ENCODE measurements around the gene LRRFIP2.
"Not testable (repeated sequence)": the region's sequence is repeated elsewhere in the genome, so short reads cannot be mapped to it uniquely, and the experiment has no call there.

Gene LRRFIP2

DNA sequence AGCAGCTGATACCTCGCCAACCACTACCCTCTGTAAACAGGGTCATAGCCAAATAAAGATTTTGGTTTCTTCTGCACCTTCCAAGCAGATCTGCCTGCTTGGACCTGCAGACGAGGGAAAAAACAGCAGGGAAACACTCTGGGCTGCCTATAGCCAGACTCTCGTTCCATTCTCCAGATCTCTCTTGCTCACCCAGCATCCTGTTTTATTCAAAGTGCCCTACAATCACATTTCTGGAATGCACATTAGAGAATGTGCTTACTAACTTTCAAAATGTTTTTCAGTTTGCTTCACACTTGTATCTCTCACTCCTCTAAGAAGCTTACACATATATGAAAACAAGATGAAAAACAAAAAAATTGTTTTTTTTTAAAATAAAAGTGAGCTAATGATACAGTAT is 109.6 kb downstream of the LRRFIP2 start:
- DNase-seq (ENCODE audit: low spot score) = no peak

DNA sequence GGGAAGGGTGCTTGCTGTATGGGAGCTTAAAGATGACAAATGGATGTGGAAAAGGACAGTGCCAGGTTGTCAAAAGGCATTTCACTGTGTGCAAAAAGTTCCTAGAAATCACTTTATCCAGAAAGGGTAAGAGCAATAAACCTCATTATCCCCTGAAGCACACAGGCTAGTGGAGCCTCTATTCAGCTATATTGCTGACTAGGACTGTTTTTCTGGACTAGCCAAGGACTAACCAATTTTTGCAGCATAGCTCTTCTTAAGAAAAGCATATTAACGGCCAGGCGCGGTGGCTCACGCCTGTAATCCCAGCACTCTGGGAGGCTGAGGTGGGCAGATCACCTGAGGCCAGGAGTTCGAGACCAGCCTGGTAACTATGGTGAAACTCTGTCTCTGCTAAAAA is 116.3 kb downstream of the LRRFIP2 start:
- no peak for DNase-seq (ENCODE audit: low spot score)

DNA sequence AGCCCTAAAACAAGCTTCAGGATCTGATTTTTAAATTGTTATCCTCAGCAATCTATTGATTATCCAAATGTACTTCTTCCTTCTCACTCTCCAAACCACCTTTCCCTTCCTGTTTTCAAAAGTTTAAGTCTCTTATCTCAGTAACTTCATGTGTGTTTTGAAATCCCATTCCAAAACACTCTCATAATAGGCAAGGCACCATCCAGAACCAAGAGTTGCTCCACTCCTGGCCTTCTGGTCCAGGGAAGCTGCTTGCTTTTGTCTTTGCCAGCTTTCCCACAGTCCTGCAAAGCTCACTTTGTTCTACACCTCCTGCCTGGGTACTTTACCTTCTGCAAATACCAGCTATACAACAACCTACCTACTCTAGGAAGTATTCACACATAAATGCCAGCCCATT is 117.6 kb downstream of the LRRFIP2 start:
- DNase-seq (ENCODE audit: low spot score) = no peak

DNA sequence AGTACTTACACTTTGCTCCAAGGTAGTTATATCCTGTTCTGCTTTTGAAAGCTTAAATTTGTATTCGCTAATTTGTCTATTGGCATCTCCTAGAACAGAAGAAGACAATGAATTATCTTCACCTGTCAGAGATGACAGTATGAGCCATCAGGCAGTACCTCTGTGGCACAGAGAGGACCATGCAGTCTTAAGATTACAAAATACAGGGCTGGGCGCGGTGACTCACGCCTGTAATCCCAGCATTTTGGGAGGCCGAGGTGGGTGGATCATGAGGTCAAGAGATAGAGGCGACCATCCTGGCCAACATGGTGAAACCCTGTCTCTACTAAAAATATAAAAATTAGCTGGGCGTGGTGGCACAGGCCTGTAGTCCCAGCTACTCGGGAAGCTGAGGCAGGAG is 119.3 kb downstream of the LRRFIP2 start:
- DNase-seq (ENCODE audit: low spot score) = not testable (repeated sequence)

DNA sequence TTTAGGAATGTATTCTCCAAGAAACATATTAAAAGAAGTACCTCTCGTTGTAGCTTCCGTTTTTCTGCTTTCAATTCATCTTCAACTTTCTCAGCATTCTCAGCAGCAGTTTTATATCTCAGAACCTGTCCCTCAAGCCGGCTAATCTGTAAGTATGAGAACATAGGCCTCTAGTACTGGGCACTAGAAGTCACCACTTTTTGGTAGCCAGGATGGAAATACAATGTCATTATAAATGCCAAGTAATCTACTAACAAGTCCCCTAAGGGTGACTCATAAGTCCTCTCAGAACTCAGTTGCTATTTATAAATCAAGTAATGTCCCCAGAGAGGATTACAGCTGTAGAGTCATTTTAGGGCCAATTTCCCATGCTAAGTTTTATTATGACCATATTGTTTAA is 120.0 kb downstream of the LRRFIP2 start:
- no peak for DNase-seq (ENCODE audit: low spot score)

DNA sequence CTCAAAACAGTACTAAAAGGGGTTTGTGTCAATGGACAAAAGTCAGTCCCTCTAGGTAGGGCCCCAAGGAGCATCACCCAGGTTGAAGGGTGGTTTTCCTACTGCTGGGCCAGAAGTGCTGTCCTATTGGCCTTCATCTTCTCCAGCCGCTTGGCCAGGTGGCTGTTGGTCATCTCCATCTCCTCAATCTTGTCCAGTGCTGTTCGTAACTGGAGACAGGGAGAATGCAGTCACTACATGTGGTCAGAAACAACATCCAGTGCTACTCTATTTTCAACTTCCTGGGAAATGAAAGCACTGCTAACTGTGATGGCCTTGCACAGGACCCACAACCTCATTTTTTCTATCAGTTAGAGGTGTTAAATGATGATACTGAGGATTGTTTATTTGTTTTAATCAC is 120.6 kb downstream of the LRRFIP2 start:
- DNase-seq (ENCODE audit: low spot score) = no peak

DNA sequence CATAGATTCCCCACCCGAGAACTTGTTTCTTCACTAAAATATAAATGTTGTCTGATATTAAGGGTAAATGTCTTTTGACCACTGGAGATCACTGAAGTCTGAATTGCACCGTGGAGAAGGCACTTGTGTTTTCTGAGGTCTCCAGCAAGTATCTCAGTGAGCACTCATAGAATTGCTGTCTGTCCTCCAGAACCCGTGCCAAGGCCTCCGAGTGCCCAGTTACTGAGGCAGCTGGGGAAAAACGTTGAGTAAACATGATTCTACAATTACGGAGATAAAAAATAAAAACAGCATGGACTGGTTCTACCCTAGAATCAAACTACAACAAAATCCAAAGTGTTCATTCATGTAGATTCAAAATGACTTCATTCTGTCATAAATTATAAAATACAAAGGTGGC is 121.0 kb downstream of the LRRFIP2 start:
- DNase-seq (ENCODE audit: low spot score) = no peak

DNA sequence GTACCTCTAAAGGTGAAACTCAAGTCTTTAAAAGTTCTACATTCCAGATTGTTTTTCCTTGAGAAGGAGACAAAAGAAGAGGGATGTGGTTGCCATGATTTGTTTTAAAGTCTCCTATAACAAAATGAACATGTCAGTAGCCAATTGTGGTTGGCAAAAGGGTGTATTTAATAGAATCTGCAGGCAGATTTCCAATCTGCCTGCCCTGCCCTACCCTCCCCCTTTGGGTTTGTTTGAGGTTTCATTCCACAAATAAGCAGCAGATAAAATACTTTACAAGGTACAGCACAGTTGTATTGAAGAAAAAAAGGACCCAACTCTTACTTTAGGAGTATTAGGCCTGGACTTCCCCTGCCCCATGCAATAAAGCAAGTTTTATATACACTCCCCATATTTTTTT is 121.5 kb downstream of the LRRFIP2 start:
- no peak for DNase-seq (ENCODE audit: low spot score)

DNA sequence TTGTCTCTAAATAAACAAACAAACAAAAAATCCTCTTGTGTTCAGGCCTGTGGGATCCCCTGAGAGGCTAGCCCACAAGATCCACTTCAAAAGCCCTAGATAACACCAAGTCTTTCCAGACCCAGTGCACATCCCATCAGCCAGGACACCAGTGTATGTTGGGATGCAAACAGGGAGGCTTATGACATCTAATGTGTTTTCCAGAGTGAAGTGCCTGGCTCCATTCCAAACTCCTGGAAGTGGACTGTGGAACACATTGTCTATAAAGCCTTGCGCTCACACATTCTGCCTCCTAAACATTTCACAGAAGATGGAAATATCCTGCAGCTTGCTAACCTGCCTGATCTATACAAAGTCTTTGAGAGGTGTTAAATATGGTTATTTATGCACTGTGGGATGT is 124.1 kb downstream of the LRRFIP2 start:
- no peak for DNase-seq (ENCODE audit: low spot score)

DNA sequence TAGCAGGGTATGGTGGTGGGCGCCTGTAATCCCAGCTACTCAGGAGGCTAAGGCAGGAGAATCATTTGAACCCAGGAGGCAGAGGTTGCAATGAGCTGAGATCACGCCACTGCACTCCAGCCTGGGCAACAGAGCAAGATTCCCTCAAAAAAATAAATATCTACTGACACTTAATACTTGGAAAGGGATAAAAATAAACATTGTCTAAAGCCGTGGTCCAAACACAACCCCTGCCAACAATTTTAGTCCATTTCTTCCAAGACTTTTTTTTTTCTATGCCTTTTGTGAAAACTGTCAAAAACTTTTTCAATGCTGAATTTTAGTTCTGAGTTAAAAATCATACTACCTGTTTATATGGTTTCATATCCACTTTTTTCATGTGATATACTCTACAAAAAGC is 131.7 kb downstream of the LRRFIP2 start:
- not testable (repeated sequence) for DNase-seq (ENCODE audit: low spot score)

DNA sequence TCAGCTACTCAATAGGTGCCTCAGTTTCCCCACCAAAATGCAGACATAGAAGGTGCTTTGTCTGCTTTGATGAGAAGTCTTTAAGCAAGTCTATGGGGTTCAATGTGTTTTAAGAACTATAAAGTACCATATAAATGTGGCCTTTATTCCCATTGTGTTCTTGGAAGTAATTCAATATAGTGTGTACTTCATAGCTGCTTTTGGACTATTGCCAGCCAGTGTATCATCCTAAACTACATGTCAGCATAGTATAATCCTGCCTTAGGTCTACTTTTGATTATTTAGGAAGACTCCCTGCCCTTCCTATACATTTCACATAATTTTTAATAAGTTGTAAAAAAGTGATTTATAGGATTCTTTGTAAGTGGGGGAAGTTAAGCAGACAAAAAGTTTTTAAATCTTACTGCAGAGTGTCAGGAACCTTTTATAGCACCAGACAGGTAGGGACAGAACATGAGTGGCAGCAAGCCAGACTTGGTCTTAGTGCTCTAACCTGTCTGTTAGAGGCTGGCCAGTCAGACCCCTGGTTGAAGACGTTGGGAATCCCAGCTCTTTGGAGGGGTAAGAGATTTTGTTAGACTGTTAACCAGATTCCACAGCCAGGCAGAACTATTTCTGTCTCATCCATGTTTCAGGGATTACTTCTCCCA is 132.7 kb downstream of the LRRFIP2 start:
- DNase-seq (ENCODE audit: low spot score) = no peak

DNA sequence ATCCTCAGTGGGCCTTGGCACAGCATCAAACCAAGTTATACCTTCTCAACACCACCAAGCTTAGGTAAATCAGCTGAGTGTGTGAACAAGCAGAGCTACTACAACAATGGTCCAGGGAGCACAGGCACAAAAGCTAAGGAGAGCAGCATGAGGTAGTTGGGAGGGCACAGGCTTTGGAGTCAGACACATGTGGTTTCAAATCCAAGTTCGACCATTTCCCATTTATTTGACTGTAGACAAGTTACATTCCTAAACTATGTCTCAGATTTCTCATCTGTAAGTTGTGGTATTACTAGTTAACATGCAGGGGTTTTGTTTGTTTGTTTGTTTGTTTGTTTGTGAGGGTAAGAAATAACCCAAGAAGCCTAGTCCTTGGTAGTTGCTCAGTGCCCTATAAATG is 134.2 kb downstream of the LRRFIP2 start:
- DNase-seq (ENCODE audit: low spot score) = no peak

DNA sequence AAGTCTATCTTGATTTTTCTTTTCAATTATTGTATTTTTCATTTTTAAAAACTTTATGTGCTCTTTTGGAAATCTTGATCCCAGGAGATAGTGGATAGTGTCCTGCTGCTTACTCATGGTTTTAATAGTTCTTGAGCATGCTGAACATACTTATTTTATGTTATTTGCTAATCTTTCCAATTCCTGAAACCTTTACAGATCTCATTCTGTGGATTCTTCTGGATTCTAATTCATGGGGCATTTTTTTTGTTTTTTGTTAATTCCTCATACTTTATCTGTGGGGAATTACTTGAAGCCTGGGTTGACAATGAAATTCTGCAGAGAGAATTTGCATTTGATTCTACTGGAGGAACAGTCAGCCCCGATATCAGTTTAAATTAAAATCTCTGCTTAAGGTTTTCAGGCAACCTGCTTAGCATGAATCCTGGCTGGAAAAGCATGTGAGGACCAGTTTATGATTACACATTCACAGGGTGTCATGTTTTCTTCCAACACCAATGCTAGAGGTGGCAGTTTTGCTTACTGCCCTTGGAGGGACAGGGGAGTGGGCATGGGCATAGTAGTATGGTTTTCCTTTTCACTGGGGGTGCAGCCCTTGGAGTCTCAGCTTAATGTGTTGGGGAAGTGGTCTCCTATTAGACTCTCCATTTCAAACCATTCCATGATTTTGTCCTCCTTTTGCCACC is 135.1 kb downstream of the LRRFIP2 start:
- no peak for DNase-seq (ENCODE audit: low spot score)

DNA sequence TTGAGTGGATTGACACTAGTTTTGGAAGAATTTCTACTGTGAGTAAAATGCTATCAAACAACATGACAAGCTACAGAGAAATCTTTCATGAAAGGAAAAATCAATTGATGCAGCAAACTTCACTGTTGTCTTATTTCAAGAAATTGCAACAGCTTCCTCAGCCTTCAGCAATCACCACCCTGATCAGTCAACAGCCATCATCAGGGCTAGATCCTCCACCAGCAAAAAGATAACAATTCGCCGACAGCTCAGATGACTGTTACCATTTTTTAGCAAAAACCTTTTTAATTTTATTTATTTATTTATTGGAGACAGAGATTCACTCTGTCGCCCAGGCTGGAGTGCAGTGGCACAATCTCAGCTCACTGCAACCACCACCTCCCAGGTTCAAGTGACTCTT is 137.0 kb downstream of the LRRFIP2 start:
- DNase-seq (ENCODE audit: low spot score) = no peak

DNA sequence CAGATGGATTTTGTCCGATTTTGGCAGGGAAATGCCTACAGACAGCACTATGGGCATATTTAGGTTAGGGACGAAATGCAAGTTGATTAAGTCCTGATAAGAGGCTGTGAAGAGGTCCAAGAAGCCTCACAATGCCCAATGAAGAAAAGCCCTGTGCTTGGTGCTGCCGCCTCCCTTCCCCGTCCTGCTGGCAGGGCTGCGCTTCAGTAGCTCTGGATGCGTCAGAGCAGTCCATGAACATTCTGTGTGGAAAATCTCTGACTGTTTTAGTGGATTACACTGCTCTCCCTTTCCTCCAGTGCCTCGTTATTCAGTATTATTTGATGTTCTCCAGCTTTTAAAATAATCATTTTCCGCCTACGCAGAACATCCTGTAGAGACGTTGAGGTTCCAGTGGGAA is 141.4 kb downstream of the LRRFIP2 start:
- DNase-seq (ENCODE audit: low spot score) = no peak

DNA sequence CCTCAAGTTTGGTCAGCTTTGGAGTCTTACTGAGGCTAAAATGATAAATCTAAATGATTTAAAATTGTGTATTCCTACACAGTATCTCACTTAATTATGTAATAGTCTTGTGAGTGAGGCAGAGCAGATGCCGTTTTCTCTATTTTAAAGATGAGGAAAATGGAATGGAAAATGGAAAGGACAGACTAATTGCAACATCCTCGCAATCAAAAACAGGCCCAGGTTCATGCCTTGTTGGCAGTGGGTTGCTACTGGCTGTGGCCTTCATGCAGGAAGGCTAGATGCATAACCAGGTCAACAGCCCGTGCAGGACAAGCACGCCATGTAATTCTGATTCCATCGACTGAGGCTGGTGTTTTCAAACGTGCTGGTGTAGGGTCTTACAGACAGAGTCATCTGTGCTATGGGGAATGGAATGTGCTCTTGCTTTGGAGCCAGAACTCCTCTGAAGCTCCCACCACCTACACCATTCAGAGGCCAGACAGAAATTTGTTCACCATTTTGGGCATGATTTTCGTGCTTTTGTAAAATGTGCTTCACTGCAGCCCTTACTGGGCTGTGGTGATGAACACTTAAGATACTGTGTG is 143.2 kb downstream of the LRRFIP2 start:
- no peak for DNase-seq (ENCODE audit: low spot score)

DNA sequence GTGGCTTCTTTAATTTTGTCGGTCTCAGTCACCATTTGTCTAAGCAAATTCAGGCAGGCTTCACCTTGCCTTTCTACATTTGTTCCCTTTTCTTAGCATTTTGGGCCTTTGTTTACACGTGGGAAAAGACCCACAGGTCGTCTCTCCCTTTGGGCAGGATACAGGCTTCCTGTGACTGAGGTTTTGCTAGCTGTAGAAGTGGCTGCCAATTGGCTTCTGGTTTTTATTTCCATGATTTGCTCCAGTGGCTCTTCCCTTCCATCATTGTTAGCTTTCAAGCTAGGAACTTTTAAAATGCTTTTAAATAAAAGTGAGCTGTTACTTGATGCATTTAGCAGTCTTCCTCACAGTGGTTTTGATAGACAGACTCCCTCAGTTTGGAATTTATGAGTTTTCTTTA is 143.8 kb downstream of the LRRFIP2 start:
- no peak for DNase-seq (ENCODE audit: low spot score)

DNA sequence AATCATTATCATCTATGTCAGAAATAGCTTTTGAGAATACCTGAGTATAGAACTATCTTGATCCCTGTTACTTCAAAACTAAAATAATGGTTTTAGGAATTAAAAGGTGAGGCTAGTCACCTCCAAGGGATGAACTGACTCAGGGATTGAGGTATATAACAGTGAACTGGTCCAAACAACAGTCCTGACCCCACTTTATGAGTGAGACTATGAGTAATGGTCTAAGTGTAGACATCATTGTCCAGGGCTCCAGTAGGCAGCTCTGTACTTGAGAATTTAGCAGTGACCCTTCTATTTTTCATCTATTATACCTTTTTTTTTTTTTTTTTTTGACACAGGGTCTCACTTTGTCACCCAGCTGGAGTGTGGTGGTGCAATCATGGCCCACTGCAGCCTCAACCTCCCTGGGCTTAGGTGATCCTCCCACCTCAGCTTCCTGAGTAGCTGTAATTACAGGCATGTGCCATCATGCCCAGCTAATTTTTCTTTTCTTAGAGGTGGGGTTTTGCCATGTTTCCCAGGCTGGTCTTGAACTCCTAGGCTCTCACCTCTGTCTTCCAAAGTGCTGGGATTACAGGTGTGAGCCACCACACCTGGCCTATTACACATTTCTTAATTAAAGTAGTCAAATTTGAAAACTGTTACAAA is 144.7 kb downstream of the LRRFIP2 start:
- DNase-seq (ENCODE audit: low spot score) = no peak

DNA sequence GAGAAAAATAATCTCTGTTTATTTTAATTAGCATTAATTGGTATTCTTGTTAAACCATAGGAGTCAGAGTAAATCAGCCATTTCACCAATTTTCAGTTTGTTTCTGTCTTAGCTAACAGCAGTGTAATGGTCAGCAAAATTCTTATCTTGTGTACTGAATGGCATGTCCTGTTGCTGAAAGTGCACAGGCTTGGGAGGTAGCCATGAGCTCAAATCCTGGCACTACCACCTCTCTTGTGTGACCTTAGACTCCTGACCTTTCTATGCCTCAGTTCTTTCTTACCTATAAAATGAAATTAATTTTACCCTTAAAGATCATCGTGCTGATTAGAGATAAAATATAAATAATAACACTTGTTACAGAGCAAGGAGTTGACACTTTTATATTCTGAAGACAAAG is 145.3 kb downstream of the LRRFIP2 start:
- no peak for DNase-seq (ENCODE audit: low spot score)

DNA sequence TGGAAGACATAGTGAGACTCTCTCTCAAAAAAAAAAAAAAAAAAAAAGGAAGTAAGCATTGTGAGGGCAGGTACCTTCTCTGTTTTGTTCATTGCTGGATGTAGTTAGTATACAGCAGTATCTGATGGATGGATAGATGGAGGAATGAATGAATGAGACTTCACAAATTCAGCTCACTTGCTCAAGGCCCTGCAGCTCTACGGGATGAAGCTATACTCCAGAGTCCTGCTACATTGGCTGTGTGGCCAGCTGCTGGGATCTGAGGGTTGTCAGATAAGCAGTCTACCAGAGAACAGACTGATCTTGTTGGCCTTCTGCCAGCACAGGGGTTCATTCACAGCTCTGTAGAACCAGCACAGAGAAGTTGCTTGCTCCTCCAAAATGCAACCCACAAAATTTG is 146.1 kb downstream of the LRRFIP2 start:
- DNase-seq (ENCODE audit: low spot score) = no peak

DNA sequence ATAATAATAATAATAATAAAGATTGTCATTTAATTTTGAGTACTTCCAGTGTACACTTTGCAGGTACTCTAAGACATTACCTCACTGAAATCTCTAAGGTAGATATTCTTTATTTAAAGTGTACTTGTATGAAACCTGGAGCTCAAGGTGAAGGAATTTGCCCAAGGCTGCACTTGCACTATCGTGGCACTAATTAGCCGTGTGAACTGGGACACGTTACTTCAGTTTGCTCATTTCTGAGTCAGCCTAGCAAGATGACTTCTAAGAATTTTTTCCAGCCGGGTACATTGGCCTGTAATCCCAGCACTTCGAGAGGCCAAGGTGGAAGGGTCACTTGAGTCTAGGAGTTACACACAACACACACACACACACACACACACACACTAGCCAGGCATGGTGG is 147.5 kb downstream of the LRRFIP2 start:
- no peak for DNase-seq (ENCODE audit: low spot score)

DNA sequence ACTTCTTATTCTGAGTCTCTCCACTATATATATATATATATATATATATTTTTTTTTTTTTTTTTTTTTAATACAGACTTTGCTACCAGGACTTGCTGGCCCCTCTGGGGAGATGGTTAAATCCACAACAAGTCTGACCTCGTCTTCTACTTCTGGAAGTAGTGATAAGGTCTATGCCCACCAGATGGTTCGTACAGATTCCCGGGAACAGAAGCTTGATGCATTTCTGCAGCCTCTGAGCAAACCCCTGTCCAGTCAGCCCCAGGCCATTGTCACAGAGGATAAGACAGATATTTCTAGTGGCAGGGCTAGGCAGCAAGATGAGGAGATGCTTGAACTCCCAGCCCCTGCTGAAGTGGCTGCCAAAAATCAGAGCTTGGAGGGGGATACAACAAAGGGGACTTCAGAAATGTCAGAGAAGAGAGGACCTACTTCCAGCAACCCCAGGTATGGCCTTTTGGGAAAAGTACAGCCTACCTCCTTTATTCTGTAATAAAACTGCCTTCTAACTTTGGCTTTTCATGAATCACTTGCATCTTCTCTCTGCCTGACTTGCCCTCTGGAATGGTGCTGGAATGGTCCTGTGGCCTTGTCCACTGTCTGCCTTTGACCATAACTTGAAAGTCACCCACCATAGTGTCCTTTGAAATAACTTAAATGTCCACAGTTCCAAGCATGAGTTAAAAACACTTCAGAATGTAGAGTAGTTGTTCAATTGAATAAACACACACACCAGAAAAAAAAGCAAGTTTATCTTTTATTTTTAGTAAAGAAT is 148.6 kb downstream of the LRRFIP2 start:
- DNase-seq (ENCODE audit: low spot score) = no peak

Data from CD4-positive, alpha-beta T cell treated with Interleukin-6 at 100 ng/mL for 8 hours (primary cell).